ENCODE data around the gene SCAF11.

GRCh38 chr12:45878630-45879255, 111.6 kb downstream of the SCAF11 start:
- no peak for TF ChIP-seq CTCF (IDR thresholded peaks at IDR 0.05)
- TF ChIP-seq POLR2A (IDR thresholded peaks at IDR 0.05): no peak
